Spleen (tissue), 7 donors: ENCODE data around the gene IL1RAPL2.

Source experiments
- POLR2A ChIP-seq, 3 donors: fragments of 450-650 bp; IDR thresholded peaks; one replicate each; pipeline ENCODE4 v1.5.1; 2017; ENCODE audit warnings: antibody characterized with exemption in 3 of 3, mild to moderate bottlenecking in 1 of 3
- POLR2AphosphoS5 ChIP-seq, 3 donors: sonication (generic); formaldehyde crosslinking; IDR thresholded peaks; one replicate each; pipeline ENCODE4 v1.5.1; 2017; ENCODE audit warnings: antibody characterized with exemption in 3 of 3
- TF ChIP-seq, protein P1 (sequence below), 11 experiments: fragments of 200-600 bp in 7 of 11; fragments of 450-650 bp in 4 of 11; sonication (generic) in 4 of 11; IDR thresholded peaks in 8 of 11; conservative IDR thresholded peaks in 3 of 11; 1 replicate in 7 of 11; 2 replicates in 4 of 11; pipeline versions ENCODE4 v1.4.0 to v1.8.0; 2016 to 2021; ENCODE audit warnings: antibody characterized with exemption in 11 of 11, inconsistent platforms in 4 of 11, mild to moderate bottlenecking in 1 of 11
- donor health status: DM: no; HTN: no; CAD: no; lungs with moderate emphysema.
- donor health status: DM: no; HTN: no; CAD: no.
- donor health status: DM: no; HTN: no; CAD: no.

DNA sequence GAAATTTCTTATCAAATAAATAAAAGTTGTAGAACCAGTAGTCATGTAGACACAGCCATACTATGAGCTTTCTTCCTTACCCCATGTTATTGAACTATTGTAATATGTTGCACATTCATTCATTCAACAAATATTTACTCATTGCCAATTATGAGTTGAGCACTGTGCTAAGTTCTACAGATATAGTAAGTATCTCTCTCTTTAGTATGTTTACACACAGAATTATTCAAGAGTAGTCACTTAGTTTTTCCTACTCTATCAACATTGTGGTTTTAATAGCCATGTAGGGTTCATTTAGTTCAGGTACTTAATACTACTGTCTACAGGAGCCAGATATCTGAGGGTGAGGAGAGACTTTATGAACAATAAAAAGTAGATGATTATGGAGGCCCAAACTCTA, 568.3 kb downstream of the IL1RAPL2 start:
- TF ChIP-seq POLR2A (IDR thresholded peaks at IDR 0.05), result no peak
- TF ChIP-seq, protein P1, sequence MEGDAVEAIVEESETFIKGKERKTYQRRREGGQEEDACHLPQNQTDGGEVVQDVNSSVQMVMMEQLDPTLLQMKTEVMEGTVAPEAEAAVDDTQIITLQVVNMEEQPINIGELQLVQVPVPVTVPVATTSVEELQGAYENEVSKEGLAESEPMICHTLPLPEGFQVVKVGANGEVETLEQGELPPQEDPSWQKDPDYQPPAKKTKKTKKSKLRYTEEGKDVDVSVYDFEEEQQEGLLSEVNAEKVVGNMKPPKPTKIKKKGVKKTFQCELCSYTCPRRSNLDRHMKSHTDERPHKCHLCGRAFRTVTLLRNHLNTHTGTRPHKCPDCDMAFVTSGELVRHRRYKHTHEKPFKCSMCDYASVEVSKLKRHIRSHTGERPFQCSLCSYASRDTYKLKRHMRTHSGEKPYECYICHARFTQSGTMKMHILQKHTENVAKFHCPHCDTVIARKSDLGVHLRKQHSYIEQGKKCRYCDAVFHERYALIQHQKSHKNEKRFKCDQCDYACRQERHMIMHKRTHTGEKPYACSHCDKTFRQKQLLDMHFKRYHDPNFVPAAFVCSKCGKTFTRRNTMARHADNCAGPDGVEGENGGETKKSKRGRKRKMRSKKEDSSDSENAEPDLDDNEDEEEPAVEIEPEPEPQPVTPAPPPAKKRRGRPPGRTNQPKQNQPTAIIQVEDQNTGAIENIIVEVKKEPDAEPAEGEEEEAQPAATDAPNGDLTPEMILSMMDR (IDR thresholded peaks at IDR 0.05 in 8 of 11, conservative IDR thresholded peaks at IDR 0.05 in 3 of 11), result no peak
- no peak for TF ChIP-seq POLR2AphosphoS5 (IDR thresholded peaks at IDR 0.05)
